ENCODE measurements around the gene DGAT2. TPM values are rescaled to one million over a fixed set of nuclear protein-coding genes. Genes with fewer than 3 reads are reported as not detected.

Gene DGAT2
- total RNA-seq, 4 donors from 2014 or later, result 2.1 to 4.9 (median 4.1) TPM

DNA sequence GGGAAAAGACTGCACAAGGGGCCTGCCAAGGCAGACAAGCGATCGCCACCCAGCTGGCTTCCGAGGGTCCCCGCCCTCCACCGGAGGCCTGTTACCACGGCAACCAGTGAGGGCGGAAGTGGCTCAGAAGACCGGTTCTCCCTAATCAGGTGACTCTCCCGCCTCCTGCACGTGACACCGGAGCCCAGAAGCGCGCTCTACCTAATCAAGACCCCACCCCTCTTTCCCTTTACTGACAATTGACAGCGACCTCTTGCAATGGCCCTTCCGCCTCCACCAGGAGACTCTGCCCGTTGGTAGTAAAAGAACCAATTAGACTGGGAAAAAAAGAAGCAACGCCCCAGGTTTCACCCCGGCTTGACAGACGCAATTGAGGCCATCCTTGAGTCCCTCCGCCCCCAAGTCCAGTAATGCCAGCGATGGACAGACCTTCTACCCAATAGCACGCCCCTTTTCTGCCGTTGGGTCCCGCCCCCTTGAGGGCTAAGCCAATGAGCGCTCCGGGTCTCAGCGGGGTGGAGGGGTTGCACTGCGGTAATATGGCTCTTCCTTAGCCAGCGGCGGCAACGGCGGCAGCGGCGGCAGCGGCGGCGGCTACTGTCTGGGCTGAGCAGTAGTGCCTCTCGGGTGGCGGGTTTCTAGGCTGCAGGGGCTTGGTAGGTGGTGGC, 46.2 kb downstream of the DGAT2 start, which contains the start of gene UVRAG:
TSS of gene UVRAG (plus strand) at position 534 of the 668 bp plus-strand sequence. CDS start 198 bp downstream, outside the sequence.
- Histone ChIP-seq H3K9me3 (no peaks in the 10 kb centered on the region), H3K27me3 (no peaks in the 10 kb centered on the region), H3K27ac (peak within 1 kb of the TSS; percentile 84 to 95 (median 90)), H3K4me1 (peaks cover 25 to 31% of the 10 kb centered on the region in 2 donors), H3K4me3 (peak within 1 kb of the TSS; percentile 73 to 88 (median 76)), H3K36me3 (no peaks in the 10 kb centered on the region)
- peak; percentile 99 for DNase-seq
- TF ChIP-seq, protein P1, sequence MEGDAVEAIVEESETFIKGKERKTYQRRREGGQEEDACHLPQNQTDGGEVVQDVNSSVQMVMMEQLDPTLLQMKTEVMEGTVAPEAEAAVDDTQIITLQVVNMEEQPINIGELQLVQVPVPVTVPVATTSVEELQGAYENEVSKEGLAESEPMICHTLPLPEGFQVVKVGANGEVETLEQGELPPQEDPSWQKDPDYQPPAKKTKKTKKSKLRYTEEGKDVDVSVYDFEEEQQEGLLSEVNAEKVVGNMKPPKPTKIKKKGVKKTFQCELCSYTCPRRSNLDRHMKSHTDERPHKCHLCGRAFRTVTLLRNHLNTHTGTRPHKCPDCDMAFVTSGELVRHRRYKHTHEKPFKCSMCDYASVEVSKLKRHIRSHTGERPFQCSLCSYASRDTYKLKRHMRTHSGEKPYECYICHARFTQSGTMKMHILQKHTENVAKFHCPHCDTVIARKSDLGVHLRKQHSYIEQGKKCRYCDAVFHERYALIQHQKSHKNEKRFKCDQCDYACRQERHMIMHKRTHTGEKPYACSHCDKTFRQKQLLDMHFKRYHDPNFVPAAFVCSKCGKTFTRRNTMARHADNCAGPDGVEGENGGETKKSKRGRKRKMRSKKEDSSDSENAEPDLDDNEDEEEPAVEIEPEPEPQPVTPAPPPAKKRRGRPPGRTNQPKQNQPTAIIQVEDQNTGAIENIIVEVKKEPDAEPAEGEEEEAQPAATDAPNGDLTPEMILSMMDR (IDR thresholded peaks at IDR 0.05 in 4 of 5, conservative IDR thresholded peaks at IDR 0.05 in 1 of 5), result peak in 4 of 5 experiments; percentile 19 to 32 (median 22)
- peak; percentile 88 to 93 for TF ChIP-seq POLR2A (IDR thresholded peaks at IDR 0.05)
- intact Hi-C loops (cut with DNase I; ENCODE audit: low total_unique reads), result loop anchor here (5.0 to 10.0 kb wide), 2 partner anchors 37 to 630 kb away; partner anchors contain the start of gene EMSY
- peak; percentile 96 for ATAC-seq
- in situ Hi-C loops (cut with MboI; ENCODE audit: low sequenced_read_pairs in 4 of 4), result no loop called here

DNA sequence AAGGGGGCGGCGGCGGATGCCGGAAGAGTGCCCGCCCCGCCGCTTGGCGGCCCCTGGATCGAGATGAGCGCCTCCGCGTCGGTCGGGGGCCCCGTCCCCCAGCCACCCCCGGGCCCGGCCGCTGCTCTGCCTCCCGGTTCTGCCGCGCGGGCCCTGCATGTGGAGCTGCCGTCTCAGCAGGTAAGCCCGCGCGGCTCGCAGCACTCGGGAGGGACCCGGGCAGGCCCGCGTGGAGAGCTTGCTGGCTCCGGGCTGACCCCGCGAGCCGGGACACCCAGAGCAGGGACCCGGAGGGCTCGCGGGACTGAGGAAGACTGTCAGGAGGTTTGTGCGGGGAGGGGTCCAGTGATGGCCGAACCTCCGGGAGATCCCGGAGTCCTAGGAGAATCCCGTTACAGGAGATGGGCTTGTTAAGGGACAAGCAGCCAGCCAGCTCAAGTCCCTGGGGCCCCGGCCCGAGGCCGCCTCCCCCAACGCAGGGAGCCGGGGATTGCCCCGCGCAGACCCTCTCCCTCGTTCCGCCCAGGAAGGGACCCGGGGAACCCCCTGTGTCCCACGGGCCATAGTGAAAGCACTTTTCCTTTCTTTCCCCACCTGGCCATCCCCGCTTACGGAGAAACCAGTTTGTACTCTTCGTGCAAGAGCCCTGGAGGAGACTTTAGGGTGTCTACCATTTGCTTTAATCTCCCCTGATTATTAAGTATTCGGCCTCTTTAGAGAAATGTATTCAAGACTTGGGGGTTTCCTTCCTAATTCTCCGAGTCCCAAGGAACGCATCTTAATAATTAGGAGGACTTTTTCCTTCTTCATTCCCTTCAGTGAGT, 47.0 kb downstream of the DGAT2 start:
- Histone ChIP-seq H3K36me3 (no peaks in the 10 kb centered on the region), H3K27me3 (no peaks in the 10 kb centered on the region), H3K4me1 (peaks cover 25 to 31% of the 10 kb centered on the region in 2 donors), H3K9me3 (no peaks in the 10 kb centered on the region), H3K27ac (peak overlapping the region; percentile 84 to 95 (median 90)), H3K4me3 (peak overlapping the region; percentile 73 to 88 (median 76))
- TF ChIP-seq POLR2A (IDR thresholded peaks at IDR 0.05), result peak in 1 of 2 donors; percentile 24
- TF ChIP-seq, protein P1 (IDR thresholded peaks at IDR 0.05 in 4 of 5, conservative IDR thresholded peaks at IDR 0.05 in 1 of 5), result no peak
- ATAC-seq, result peak; percentile 27 to 36
- intact Hi-C loops (cut with DNase I; ENCODE audit: low total_unique reads) (loop anchor here (5.0 to 10.0 kb wide), 2 partner anchors 37 to 629 kb away; partner anchors contain the start of gene EMSY), in situ Hi-C loops (cut with MboI; ENCODE audit: low sequenced_read_pairs in 4 of 4) (no loop called here)
- DNase-seq, result peak in 1 of 2 donors; percentile 23

DNA sequence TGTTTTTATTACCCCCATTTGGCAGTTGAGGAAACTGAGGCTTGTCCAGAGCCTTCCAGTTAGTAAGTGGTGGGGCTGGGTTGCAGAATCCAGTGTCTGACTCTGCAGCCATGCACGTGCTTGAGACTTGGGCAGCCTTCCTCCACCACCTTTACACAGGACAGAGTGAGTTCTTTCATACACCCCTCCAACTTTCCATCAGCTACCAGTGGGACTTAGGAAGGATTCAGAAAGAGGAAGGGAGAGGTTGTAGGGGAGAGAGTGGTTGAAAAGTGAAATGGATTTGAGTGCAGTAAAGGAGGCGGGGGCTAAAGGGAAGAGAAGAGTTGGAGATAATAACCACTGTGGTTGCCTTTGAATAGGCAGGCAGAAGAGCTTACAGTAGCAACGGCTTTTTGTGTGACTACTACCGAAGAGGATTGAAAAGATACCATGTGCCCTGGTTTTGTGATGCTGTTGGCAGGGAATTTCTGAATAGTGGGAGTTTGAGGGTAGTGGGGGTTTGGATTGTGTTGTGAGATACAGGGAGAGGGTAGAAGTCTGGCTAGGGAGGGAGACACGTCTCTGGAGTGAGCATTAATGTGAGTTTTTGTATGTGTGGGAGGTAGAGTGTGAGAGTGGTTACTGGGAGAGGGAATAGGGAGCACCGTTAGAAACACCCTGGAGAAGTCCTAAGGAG, 48.1 kb downstream of the DGAT2 start:
- peak overlapping the region; percentile 73 to 88 (median 76) for H3K4me3 ChIP-seq
- DNase-seq (no peak), ATAC-seq (no peak)
- intact Hi-C loops (cut with DNase I; ENCODE audit: low total_unique reads) (loop anchor here (5.0 to 10.0 kb wide), 2 partner anchors 36 to 628 kb away; partner anchors contain the start of gene EMSY), in situ Hi-C loops (cut with MboI; ENCODE audit: low sequenced_read_pairs in 4 of 4) (no loop called here)
- H3K4me1 ChIP-seq, result peaks cover 25 to 31% of the 10 kb centered on the region in 2 donors
- H3K27me3 ChIP-seq, result no peaks in the 10 kb centered on the region
- TF ChIP-seq, protein P1 (IDR thresholded peaks at IDR 0.05 in 4 of 5, conservative IDR thresholded peaks at IDR 0.05 in 1 of 5), result no peak
- TF ChIP-seq POLR2A (IDR thresholded peaks at IDR 0.05), result no peak
- H3K36me3 ChIP-seq, result no peaks in the 10 kb centered on the region
- peak overlapping the region in 3 of 4 donors; percentile 20 to 95 (median 84) for H3K27ac ChIP-seq
- no peaks in the 10 kb centered on the region for H3K9me3 ChIP-seq

DNA sequence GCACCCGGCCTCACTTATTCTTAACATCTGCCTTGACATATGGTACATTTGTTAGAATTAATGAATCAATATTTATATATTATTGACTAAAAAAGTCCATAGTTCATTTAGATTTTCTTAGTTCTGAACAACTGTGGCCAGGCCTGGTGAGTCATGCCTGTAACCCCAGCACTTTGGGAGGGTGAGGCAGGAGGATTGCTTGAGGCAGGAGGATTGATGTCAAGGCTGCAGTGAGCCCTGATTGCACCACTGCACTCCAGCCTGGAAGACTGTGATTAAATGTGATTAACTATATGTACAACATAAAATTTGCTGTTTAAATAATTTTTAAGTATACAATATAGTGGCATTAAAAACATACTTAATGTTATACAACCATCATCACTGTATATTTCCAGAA, 52.1 kb downstream of the DGAT2 start:
- Histone ChIP-seq H3K36me3 (no peaks in the 10 kb centered on the region), H3K9me3 (no peaks in the 10 kb centered on the region), H3K27me3 (no peaks in the 10 kb centered on the region), H3K4me3 (no peak overlapping the region), H3K4me1 (peaks cover 19 to 35% of the 10 kb centered on the region in 2 donors), H3K27ac (no peak overlapping the region)
- no peak for TF ChIP-seq POLR2A (IDR thresholded peaks at IDR 0.05)
- TF ChIP-seq, protein P1 (IDR thresholded peaks at IDR 0.05 in 4 of 5, conservative IDR thresholded peaks at IDR 0.05 in 1 of 5), result no peak
- DNase-seq (no peak), ATAC-seq (no peak)
- intact Hi-C loops (cut with DNase I; ENCODE audit: low total_unique reads), result no loop called here
- in situ Hi-C loops (cut with MboI; ENCODE audit: low sequenced_read_pairs in 4 of 4), result no loop called here

Data from gastrocnemius medialis (tissue), 4 donors.